Hepatocyte (in vitro differentiated cells): ENCODE measurements around the gene SH3GL2.

Source experiments
- EZH2 ChIP-seq: fragments of 200-600 bp; sonication (generic); IDR thresholded peaks from 2 replicates; pipeline ENCODE4 v1.6.1; 2016; ENCODE audit warnings: antibody characterized with exemption, mild to moderate bottlenecking, borderline replicate concordance
- EZH2phosphoT487 ChIP-seq: fragments of 200-600 bp; sonication (generic); IDR thresholded peaks from one replicate; pipeline ENCODE4 v1.6.1; 2018; ENCODE audit warnings: antibody characterized with exemption, mild to moderate bottlenecking, low read depth, moderate library complexity; ENCODE audit not compliant: unreplicated experiment, severe bottlenecking
- TF ChIP-seq, protein P1 (sequence below): fragments of 200-600 bp; sonication (generic); IDR thresholded peaks from 2 replicates; pipeline ENCODE4 v1.5.1; 2016; ENCODE audit warnings: antibody characterized with exemption, mild to moderate bottlenecking; ENCODE audit not compliant: poor library complexity

DNA sequence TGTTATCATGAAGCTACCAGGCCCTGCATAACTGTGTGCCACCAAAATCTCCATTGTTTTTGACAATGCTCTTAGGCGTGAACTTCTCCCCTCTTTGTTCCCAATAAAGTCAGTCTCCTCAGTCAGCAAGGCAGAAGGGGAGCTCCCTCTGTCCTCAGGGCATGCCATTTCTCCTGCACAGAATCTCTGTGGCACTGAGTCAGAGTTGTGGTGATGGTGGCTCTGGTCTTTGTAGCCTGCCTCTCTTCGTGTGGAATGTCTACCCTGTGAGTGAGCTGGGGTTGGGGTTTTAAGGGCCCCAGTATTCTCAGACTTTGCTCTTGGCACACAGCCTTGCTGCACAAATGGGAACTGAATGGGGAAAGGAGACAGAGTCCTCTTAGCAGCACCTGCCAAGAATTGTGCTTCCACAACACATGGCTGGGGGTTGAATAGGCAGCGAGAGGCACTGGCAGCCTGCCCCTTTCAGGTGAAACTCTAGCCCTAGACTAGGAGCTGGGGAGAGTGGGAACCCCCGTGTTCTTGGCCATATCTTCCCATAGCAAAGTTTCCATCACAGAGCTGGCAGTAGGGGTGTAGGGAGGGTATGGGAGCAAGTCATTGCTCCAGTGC, 146.6 kb downstream of the SH3GL2 start:
- TF ChIP-seq, protein P1, sequence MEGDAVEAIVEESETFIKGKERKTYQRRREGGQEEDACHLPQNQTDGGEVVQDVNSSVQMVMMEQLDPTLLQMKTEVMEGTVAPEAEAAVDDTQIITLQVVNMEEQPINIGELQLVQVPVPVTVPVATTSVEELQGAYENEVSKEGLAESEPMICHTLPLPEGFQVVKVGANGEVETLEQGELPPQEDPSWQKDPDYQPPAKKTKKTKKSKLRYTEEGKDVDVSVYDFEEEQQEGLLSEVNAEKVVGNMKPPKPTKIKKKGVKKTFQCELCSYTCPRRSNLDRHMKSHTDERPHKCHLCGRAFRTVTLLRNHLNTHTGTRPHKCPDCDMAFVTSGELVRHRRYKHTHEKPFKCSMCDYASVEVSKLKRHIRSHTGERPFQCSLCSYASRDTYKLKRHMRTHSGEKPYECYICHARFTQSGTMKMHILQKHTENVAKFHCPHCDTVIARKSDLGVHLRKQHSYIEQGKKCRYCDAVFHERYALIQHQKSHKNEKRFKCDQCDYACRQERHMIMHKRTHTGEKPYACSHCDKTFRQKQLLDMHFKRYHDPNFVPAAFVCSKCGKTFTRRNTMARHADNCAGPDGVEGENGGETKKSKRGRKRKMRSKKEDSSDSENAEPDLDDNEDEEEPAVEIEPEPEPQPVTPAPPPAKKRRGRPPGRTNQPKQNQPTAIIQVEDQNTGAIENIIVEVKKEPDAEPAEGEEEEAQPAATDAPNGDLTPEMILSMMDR: no peak
- no peak for TF ChIP-seq EZH2
- TF ChIP-seq EZH2phosphoT487: no peak
